ENCODE results near the gene BTBD1.
A peak's percentile ranks its signal among the peaks of the same experiment; 100 is the strongest.

The BTBD1 gene

DNA sequence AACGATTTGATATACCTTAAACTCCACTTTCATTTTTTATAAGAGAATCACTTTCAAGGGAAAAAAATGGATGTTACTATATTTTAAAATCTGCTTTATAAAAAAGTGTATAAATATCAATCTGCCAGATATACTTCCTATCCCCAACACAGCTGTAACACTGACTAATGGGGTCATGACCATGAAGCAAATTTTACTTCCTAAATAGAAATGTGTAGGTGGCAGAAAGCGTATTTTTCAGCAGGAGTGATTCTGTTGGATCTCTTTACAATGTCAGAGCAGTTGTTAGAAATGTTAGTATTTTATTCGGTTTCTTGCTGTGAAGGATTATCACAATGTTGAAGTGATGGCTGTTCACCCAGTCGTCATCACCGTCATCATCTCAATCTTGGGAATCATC lies 50.1 kb downstream of the BTBD1 start:
- H3K9me3 ChIP-seq (ENCODE audit: insufficient read depth, low read length, severe bottlenecking): no peaks in the 10 kb centered on the region
- no peak overlapping the region for H3K4me2 ChIP-seq (ENCODE audit: insufficient read depth, low read length)
- H3K79me2 ChIP-seq (ENCODE audit: insufficient read depth, low read length): peaks cover 7% of the 10 kb centered on the region
- no peak for DNase-seq
- H3K4me1 ChIP-seq (ENCODE audit: insufficient read depth, low read length): peaks cover 25% of the 10 kb centered on the region
- H3K27me3 ChIP-seq (ENCODE audit: insufficient read depth, low read length, poor library complexity): no peaks in the 10 kb centered on the region
- peaks cover 50% of the 10 kb centered on the region for H3K36me3 ChIP-seq (ENCODE audit: insufficient read depth, low read length)
- no peak overlapping the region for H3K27ac ChIP-seq (ENCODE audit: low read length)
- H3K4me3 ChIP-seq (ENCODE audit: low read depth in 1 of 2, low read length in 2 of 2): no peak overlapping the region
- TF ChIP-seq EZH2 (IDR thresholded peaks at IDR 0.05; ENCODE audit: borderline replicate concordance, low read depth, low read length, severe bottlenecking): no peak
- TF ChIP-seq, protein P1, sequence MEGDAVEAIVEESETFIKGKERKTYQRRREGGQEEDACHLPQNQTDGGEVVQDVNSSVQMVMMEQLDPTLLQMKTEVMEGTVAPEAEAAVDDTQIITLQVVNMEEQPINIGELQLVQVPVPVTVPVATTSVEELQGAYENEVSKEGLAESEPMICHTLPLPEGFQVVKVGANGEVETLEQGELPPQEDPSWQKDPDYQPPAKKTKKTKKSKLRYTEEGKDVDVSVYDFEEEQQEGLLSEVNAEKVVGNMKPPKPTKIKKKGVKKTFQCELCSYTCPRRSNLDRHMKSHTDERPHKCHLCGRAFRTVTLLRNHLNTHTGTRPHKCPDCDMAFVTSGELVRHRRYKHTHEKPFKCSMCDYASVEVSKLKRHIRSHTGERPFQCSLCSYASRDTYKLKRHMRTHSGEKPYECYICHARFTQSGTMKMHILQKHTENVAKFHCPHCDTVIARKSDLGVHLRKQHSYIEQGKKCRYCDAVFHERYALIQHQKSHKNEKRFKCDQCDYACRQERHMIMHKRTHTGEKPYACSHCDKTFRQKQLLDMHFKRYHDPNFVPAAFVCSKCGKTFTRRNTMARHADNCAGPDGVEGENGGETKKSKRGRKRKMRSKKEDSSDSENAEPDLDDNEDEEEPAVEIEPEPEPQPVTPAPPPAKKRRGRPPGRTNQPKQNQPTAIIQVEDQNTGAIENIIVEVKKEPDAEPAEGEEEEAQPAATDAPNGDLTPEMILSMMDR (IDR thresholded peaks at IDR 0.05; ENCODE audit: borderline replicate concordance, extremely low read depth, low read length, poor library complexity, severe bottlenecking): no peak
- no peak overlapping the region for H2AFZ ChIP-seq (ENCODE audit: low read depth, low read length)
- no peak for ATAC-seq (ENCODE audit: insufficient read depth, low read depth)
- H4K20me1 ChIP-seq (ENCODE audit: insufficient read depth, low read length): no peaks in the 10 kb centered on the region
- H3K9ac ChIP-seq (ENCODE audit: low read depth, low read length): no peak overlapping the region

- H2AFZ ChIP-seq (ENCODE audit: low read depth, low read length): no peak overlapping the region
- no peaks in the 10 kb centered on the region for H3K9me3 ChIP-seq (ENCODE audit: insufficient read depth, low read length, severe bottlenecking)
- H3K79me2 ChIP-seq (ENCODE audit: insufficient read depth, low read length): peaks cover 20% of the 10 kb centered on the region
- no peak for TF ChIP-seq EZH2 (IDR thresholded peaks at IDR 0.05; ENCODE audit: borderline replicate concordance, low read depth, low read length, severe bottlenecking)
- TF ChIP-seq, protein P1 (IDR thresholded peaks at IDR 0.05; ENCODE audit: borderline replicate concordance, extremely low read depth, low read length, poor library complexity, severe bottlenecking): no peak
- H4K20me1 ChIP-seq (ENCODE audit: insufficient read depth, low read length): no peaks in the 10 kb centered on the region
- peaks cover 32% of the 10 kb centered on the region for H3K4me1 ChIP-seq (ENCODE audit: insufficient read depth, low read length)
- H3K27me3 ChIP-seq (ENCODE audit: insufficient read depth, low read length, poor library complexity): no peaks in the 10 kb centered on the region
- no peak for DNase-seq
- ATAC-seq (ENCODE audit: insufficient read depth, low read depth): no peak
- no peak overlapping the region for H3K4me2 ChIP-seq (ENCODE audit: insufficient read depth, low read length)
- H3K27ac ChIP-seq (ENCODE audit: low read length): no peak overlapping the region
- H3K9ac ChIP-seq (ENCODE audit: low read depth, low read length): no peak overlapping the region
- no peak overlapping the region for H3K4me3 ChIP-seq (ENCODE audit: low read depth in 1 of 2, low read length in 2 of 2)
- H3K36me3 ChIP-seq (ENCODE audit: insufficient read depth, low read length): peaks cover 40% of the 10 kb centered on the region
These were observed 51.7 kb downstream of the BTBD1 start for GRCh38 chr15:83015361-83015760.

DNA sequence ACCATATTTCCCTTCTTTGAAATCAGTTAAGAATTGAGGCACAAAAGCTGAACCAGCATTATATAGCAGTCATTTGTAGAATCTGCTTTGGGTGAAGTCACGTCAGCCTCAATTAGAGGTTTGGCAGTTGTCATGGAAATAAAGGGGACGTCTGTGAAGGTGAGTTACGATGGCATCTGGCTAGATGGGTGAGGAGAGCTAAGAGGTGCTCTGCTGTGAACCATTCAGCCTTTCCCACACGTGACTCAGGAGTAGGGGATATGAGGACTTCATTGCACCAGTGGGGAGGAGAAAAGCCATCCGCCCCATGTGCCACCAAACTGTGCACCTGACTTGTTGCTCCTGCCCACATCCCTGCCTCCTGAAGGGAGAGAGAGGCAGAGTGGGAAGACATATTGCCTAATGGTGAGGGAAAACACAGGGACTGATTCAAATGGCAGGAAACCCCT lies 52.8 kb downstream of the BTBD1 start:
- DNase-seq: no peak
- H3K27ac ChIP-seq (ENCODE audit: low read length): no peak overlapping the region

More for the DNA sequence above, 52.8 kb downstream of the BTBD1 start:
- Histone ChIP-seq H3K27me3 (ENCODE audit: insufficient read depth, low read length, poor library complexity) (no peaks in the 10 kb centered on the region), H3K4me3 (ENCODE audit: low read depth in 1 of 2, low read length in 2 of 2) (no peak overlapping the region), H3K9me3 (ENCODE audit: insufficient read depth, low read length, severe bottlenecking) (no peaks in the 10 kb centered on the region), H3K36me3 (ENCODE audit: insufficient read depth, low read length) (peaks cover 39% of the 10 kb centered on the region), H4K20me1 (ENCODE audit: insufficient read depth, low read length) (no peaks in the 10 kb centered on the region), H3K9ac (ENCODE audit: low read depth, low read length) (no peak overlapping the region), H3K4me2 (ENCODE audit: insufficient read depth, low read length) (peak overlapping the region; percentile 31; the same call in 1 of the 2 replicates), H2AFZ (ENCODE audit: low read depth, low read length) (no peak overlapping the region), H3K79me2 (ENCODE audit: insufficient read depth, low read length) (peaks cover 32% of the 10 kb centered on the region), H3K4me1 (ENCODE audit: insufficient read depth, low read length) (peaks cover 40% of the 10 kb centered on the region)
- ATAC-seq (ENCODE audit: insufficient read depth, low read depth): no peak
- TF ChIP-seq EZH2 (IDR thresholded peaks at IDR 0.05; ENCODE audit: borderline replicate concordance, low read depth, low read length, severe bottlenecking): no peak
- TF ChIP-seq, protein P1 (IDR thresholded peaks at IDR 0.05; ENCODE audit: borderline replicate concordance, extremely low read depth, low read length, poor library complexity, severe bottlenecking): no peak
